GM18951 (cell line): ENCODE results near the gene USH2A.

Experiments
- POLR2A ChIP-seq: IDR thresholded peaks from 4 replicates; pipeline ENCODE4 v1.6.1; 2011; ENCODE audit warnings: mild to moderate bottlenecking; ENCODE audit not compliant: insufficient read length, insufficient read depth; ENCODE audit errors: extremely low read depth
- in situ Hi-C: fragments of 300-500 bp; cut with MboI; formaldehyde crosslinking; loops from one replicate; pipeline ENCODE4 v1.12.0; 2022; ENCODE audit warnings: low sequenced_read_pairs, mixed read lengths, inconsistent platforms; ENCODE audit not compliant: unreplicated experiment

Gene USH2A

GRCh38 chr1:215605011-215605621, 818.1 kb downstream of the USH2A start:
- no peak for TF ChIP-seq POLR2A
- in situ Hi-C loops = no loop called here

- no peak for TF ChIP-seq POLR2A
- in situ Hi-C loops = no loop called here
Measured at GRCh38 chr1:215603319-215603718, 819.9 kb downstream of the USH2A start.

- in situ Hi-C loops = no loop called here
Measured at GRCh38 chr1:215601276-215601675, 822.0 kb downstream of the USH2A start.

GRCh38 chr1:215600867-215601266, 822.4 kb downstream of the USH2A start:
- no peak for TF ChIP-seq POLR2A
- in situ Hi-C loops = no loop called here

More at GRCh38 chr1:215601276-215601675, 822.0 kb downstream of the USH2A start:
- TF ChIP-seq POLR2A = no peak

- no peak for TF ChIP-seq POLR2A
- in situ Hi-C loops = no loop called here
Measured at GRCh38 chr1:215600258-215600792, 822.9 kb downstream of the USH2A start.

- in situ Hi-C loops = no loop called here
- no peak for TF ChIP-seq POLR2A
Measured at GRCh38 chr1:215599418-215600074, 823.7 kb downstream of the USH2A start.

GRCh38 chr1:215597961-215598360, 825.3 kb downstream of the USH2A start:
- no peak for TF ChIP-seq POLR2A
- in situ Hi-C loops = no loop called here

GRCh38 chr1:215595231-215595630, 828.0 kb downstream of the USH2A start:
- in situ Hi-C loops = no loop called here
- TF ChIP-seq POLR2A = no peak

- no peak for TF ChIP-seq POLR2A
Measured at GRCh38 chr1:215594640-215595039, 828.6 kb downstream of the USH2A start.

GRCh38 chr1:215590779-215591491, 832.3 kb downstream of the USH2A start:
- no peak for TF ChIP-seq POLR2A

More at GRCh38 chr1:215594640-215595039, 828.6 kb downstream of the USH2A start:
- in situ Hi-C loops = no loop called here

GRCh38 chr1:215589650-215590435, 833.4 kb downstream of the USH2A start:
- in situ Hi-C loops = no loop called here
- no peak for TF ChIP-seq POLR2A

More at GRCh38 chr1:215590779-215591491, 832.3 kb downstream of the USH2A start:
- in situ Hi-C loops = no loop called here

GRCh38 chr1:215584389-215584788, 838.9 kb downstream of the USH2A start:
- TF ChIP-seq POLR2A = no peak
- in situ Hi-C loops = no loop called here
